Cerebellar cortex (tissue), 1 donor: ENCODE results near the gene TOP1.

Source experiments
- DNase-seq: peaks from one replicate; pipeline ENCODE4 v3.0.0-alpha.2; 2015; ENCODE audit warnings: low spot score

Gene TOP1

DNA sequence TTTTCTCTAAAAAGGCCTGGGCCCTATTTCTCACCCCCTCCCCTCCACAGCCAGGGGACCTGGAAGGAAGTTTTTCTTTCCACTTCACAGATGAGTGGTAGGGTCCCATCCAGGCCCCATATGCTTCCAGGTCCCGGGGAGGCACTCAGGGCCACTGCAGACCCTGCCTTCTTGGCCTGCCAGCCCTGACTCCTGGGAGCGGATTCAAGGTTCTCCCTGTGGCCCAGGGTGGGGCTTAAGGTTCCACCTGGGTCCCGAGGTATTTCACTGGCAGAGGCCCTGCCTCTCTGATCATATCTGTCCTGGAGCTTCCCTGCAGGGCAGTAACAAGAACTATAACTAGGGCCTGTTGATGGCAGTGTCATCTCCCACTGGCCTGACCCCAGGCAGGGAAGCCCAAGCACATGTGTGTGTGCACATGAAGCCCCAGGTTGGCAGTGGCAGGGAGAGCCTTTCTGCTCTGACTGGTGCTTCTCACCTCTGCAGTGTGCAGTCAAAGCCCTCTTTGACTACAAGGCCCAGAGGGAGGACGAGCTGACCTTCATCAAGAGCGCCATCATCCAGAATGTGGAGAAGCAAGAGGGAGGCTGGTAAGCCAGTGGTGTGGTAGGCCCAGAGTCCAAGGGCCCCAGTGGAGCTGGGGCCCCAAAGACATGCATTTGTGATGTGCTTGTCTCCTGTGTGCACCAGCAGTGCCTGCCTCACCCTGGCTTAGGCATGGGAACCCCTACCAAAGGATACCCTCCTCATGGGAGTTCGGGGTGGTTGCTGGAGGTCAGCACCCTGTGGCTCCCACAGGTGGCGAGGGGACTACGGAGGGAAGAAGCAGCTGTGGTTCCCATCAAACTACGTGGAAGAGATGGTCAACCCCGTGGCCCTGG, 139.9 kb downstream of the TOP1 start:
- no peak for DNase-seq

- peak; percentile 1 for DNase-seq
These were observed 140.6 kb downstream of the TOP1 start for GRCh38 chr20:41169162-41169690.

DNA sequence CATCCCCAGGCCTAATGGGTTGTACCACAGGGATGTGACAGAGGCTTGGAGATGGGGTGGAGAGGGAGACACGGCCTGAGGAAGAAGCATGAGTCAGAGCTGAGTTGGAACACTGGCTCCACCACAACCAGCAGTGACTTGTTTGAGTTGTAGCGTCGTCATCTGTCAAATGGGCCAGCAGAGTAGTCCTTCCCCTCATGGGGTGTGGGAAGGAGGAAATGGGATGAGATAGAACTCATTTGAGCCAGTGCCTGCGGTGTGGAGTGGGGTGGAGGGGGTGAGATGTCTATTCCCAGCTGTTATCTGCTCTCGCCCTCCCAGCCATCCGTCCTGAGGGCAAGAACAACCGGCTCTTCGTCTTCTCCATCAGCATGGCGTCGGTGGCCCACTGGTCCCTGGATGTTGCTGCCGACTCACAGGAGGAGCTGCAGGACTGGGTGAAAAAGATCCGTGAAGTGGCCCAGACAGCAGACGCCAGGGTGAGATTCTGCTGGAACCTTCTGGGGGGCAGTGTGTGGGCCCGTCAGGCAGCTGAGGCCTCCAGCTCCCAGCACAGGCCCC, 141.2 kb downstream of the TOP1 start:
- DNase-seq: peak; percentile 1

- peak; percentile 73 for DNase-seq
These were observed 141.9 kb downstream of the TOP1 start for GRCh38 chr20:41170386-41171105.

DNA sequence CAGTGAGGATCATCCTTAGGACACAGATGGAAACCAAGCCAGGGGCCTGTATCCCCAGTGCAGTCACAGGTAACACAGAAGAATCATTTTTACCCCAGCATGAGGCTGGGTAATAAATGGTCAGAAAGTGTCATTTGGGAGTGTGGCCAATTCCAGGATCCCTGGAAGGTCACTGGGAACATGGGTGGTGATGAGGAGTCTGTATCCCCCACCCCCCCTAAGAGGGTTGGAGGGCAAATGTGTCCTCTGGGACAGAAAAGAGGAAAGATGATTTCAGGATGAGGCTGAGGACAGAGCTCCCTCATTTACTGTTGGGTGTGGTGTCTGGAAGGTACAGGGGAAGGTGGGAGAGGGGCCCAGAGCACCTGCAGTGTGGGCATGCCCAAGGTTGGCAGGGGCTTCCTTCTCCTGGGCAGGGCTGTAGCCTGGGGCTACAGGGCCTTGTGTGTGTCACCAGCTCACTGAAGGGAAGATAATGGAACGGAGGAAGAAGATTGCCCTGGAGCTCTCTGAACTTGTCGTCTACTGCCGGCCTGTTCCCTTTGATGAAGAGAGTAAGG, 143.2 kb downstream of the TOP1 start:
- peak; percentile 1 for DNase-seq

DNA sequence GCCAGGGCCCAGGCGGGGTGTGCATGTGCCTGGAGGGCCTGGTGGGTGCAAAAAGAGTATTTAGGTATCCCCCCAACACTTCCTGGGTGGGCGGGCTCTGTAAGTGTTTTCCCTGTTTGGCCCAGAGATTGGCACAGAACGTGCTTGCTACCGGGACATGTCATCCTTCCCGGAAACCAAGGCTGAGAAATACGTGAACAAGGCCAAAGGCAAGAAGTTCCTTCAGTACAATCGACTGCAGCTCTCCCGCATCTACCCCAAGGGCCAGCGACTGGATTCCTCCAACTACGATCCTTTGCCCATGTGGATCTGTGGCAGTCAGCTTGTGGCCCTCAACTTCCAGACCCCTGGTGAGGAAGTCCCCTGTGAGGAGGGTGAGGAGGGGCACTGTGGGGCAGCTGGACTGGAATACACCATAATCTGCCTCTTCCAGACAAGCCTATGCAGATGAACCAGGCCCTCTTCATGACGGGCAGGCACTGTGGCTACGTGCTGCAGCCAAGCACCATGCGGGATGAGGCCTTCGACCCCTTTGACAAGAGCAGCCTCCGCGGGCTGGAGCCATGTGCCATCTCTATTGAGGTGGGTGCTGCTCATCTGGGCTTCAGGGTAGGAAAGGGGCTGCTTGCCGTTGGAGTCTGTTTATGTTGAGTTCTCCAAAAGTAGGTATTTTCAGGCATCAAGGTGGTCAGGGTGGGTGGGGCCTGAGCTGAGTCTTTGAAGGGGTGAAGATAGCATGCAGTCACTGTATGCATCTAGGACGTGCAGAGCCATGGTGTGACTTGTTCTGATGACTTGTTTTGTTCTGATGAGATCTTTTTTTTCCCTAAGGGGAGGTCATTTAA, 143.9 kb downstream of the TOP1 start:
- peak; percentile 14 for DNase-seq

GRCh38 chr20:41173161-41173721, 144.6 kb downstream of the TOP1 start:
- peak; percentile 86 for DNase-seq

- DNase-seq: no peak
These were observed 145.2 kb downstream of the TOP1 start for GRCh38 chr20:41173791-41174341.
